ENCODE results near the gene ALDOC.

ALDOC gene

GRCh38 chr17:28551421-28552175 lies 25.1 kb downstream of the ALDOC start:
- DNase-seq, result no peak

- DNase-seq, result no peak
Measured at GRCh38 chr17:28550858-28551257, 25.8 kb downstream of the ALDOC start.

- no peak for DNase-seq
Measured at GRCh38 chr17:28549236-28550132, 27.2 kb downstream of the ALDOC start.

- no peak for DNase-seq
Measured at GRCh38 chr17:28548417-28549130, 28.1 kb downstream of the ALDOC start.

- peak; percentile 47 to 49 for DNase-seq
Measured at GRCh38 chr17:28547623-28548416, 28.9 kb downstream of the ALDOC start.

DNA sequence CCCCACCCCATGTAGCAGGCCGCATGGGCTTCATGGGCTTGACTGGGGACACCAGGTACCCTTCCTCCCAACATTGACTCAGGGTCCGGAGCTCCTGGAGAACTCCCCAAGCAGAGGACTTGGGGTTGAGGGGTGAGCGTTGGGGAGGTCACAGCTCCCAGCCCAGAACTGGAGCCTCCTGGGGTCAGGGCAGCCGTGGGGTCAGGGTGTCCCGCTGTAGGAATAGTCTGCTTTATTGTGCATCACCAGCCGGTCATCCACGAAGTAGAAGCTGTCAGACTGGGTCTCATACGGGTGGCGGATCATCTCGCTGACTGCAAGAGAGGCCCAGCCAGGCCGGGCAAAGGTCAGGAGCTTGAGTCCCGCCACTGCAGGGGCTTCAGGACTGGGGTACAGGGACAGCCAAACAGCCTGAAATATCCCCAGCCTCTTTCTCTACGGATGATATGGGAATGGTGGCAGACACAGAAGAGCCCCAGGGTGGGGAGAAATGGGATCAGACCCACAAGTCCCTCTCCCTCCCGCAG lies 29.5 kb downstream of the ALDOC start:
- DNase-seq, result no peak

- DNase-seq, result no peak
Measured at GRCh38 chr17:28545787-28546415, 30.8 kb downstream of the ALDOC start.

- DNase-seq, result no peak
Measured at GRCh38 chr17:28545141-28545503, 31.6 kb downstream of the ALDOC start.

GRCh38 chr17:28544402-28545140 lies 32.1 kb downstream of the ALDOC start:
- no peak for DNase-seq

GRCh38 chr17:28541439-28541838 lies 35.3 kb downstream of the ALDOC start:
- DNase-seq, result no peak

DNA sequence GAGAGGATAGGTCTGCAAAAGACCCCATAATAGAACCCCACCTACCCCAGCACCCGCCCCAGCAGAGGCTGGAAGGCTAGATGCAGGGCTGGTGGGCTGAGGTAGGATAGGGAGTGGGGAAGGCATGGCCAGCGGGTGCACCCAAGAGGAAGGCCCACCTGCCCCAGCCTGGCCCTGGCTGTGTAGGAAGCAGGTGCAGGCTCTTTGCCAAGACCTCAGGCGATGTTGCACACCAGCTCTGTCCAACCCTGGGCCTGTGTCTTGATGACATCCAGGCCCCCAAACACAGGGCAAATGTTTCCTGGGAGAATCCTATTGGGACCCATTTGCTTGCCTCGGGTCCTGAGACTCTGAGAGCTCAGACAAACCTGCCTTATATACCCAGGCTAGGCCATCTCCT lies 36.5 kb downstream of the ALDOC start:
- no peak for DNase-seq

- no peak for DNase-seq
Measured at GRCh38 chr17:28538296-28538895, 38.3 kb downstream of the ALDOC start.

GRCh38 chr17:28537219-28537610 lies 39.5 kb downstream of the ALDOC start:
- no peak for DNase-seq

GRCh38 chr17:28536532-28537218 lies 40.0 kb downstream of the ALDOC start:
- DNase-seq, result no peak

GRCh38 chr17:28534740-28535375 lies 41.8 kb downstream of the ALDOC start:
- no peak for DNase-seq

DNA sequence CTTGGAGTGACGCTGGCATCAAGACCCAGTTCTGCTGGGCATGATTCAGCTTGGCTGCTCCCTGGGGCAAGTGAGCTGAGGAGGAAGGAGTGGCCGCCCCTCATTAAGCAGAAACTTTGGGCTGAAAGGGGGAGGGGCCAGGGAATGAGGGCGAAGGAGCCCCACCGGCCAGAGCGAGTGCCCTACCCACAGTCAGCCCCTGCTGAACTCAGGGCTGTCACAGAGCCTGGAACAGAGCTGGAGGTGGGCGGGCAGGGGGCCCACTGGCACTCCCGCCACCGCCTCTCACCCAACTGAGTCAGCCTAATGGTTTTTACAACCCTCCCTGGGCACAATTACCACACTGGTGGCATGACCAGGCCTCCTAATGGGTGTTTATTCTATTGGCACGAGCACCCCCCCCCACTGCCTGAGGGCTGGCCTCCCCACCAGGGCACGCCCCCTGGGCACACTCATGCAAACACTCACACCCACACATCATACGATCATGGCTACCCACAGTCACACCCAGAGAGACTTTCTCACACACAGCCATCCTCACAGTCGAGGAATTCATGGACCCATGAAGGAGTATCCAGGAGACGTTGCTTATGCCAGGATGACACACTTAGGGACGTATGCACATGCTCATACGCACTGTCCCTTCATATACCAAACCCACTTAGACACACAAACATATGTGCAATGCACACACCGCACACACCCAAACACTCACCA lies 43.4 kb downstream of the ALDOC start:
- no peak for DNase-seq

DNA sequence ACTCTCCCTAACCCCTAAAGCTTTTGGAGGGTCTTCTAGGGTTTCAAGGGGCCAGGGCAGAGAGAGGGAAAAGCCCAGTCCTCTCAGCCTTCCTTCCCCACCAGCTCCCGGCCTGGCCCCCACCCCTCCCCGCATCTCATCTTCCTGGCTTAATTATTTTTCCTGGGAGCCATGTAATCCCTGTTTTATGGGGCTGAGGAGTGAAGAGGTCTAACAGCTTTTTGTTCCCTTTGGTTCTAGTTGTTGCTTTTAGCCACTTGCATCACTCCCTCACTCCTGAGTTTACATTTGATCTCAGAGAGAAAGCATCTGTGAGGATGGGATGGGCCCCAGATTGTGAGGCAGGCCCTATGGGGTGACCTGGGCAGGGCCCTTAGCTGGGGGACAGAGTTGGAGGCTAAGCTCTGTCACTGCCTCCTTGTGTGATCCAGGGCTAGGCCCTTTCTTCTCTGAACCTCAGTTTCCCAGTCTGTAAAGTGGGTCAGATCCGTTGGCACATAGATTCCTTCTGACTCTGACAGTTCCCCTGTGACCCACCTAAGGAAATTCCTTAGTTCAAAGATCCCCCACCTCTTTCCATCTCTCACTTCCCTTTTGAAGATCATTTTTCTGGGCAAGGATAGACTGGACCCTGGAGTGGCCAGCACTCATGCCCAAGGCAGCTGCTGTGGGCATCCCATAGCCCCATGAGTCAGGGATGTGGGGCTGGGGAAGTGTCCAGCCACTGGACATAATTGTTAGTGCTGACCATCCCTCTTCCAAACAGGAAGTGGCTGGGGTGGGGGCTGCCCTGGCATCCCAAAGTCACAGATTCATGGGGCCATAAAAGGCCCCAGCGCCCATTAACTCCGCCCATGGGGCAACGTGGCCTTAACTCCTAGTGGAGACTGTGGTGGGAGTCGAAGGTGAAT lies 44.4 kb downstream of the ALDOC start:
- no peak for DNase-seq

DNA sequence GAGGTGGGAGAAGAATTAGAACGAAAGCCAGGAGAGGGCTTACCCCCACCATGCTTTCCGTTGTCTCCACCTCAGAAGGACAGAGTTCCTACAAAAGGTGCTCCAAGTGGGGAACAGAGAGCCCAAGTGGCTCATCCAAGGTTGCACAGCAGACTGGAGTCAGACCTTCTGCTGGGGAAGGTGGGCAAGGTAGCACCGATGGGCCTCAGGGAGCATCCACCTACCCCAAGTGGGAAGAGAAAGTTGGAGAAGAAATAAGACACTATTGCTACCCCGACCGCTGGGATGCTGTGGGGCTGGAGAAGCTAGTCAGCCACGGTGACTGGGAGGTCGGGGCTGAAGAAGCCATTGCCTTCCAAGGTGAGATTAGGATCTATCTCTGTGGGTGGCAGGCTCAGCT lies 45.8 kb downstream of the ALDOC start:
- no peak for DNase-seq
